GM12878 (cell line): ENCODE data around the gene LRRC2.

ENCODE experiments used
- ATF2 ChIP-seq: IDR thresholded peaks from 2 replicates; pipeline ENCODE4 v1.6.1; 2012; ENCODE audit warnings: low read length, inconsistent platforms
- EZH2 ChIP-seq: IDR thresholded peaks from 2 replicates; pipeline ENCODE4 v1.6.1; 2012; ENCODE audit warnings: low read depth, mild to moderate bottlenecking, control low read depth, inconsistent platforms, low read length, borderline replicate concordance; ENCODE audit not compliant: control insufficient read depth
- JUND ChIP-seq: IDR thresholded peaks from 2 replicates; pipeline ENCODE4 v1.6.1; 2012; ENCODE audit warnings: low read depth, mild to moderate bottlenecking, low read length, improper control_type of control experiment, moderate library complexity
- POLR2A ChIP-seq: IDR thresholded peaks from 2 replicates; pipeline ENCODE4 v1.6.1; 2011; ENCODE audit warnings: low read depth, mild to moderate bottlenecking, low read length
- POLR2AphosphoS5 ChIP-seq: IDR thresholded peaks from 2 replicates; pipeline ENCODE4 v1.6.1; 2011; ENCODE audit warnings: mild to moderate bottlenecking, low read length, inconsistent platforms
- ZBTB33 ChIP-seq: fragments of 450-650 bp; IDR thresholded peaks from 2 replicates; pipeline ENCODE4 v1.6.1; 2017; ENCODE audit warnings: mild to moderate bottlenecking
- ZNF24 ChIP-seq: fragments of 450-650 bp; IDR thresholded peaks from 2 replicates; pipeline ENCODE4 v1.6.1; 2017; ENCODE audit warnings: antibody characterized with exemption, mild to moderate bottlenecking
- TF ChIP-seq, protein P1 (sequence below), 3 experiments: IDR thresholded peaks in 2 of 3; conservative IDR thresholded peaks in 1 of 3; 2 replicates each; pipeline ENCODE4 v1.5.1; 2011; ENCODE audit warnings: low read depth in 3 of 3, low read length in 3 of 3, mild to moderate bottlenecking in 3 of 3, control low read depth in 2 of 3, moderate library complexity in 2 of 3, inconsistent platforms in 1 of 3, mixed read lengths in 1 of 3; ENCODE audit not compliant: control insufficient read depth in 2 of 3, insufficient read depth in 1 of 3; ENCODE audit errors: extremely low read depth in 1 of 3

DNA sequence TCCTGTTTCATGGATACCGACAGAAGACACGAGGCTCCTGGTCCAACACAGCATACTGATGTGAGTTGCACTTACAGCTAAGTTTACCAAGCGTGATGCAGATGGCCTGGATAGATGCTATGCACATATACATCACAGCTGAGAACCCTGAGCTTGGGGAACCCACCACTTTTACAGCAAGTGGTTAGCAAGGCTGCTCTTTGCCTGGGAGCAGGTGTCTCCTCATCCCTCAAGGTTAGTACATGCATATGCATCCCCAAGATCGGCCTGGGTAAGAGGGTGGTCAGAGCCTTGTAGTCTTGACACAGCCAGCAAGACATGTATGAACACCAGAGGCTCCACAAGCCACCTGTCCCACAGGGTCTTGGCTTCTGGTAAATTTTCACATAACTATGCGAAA is 28.3 kb downstream of the LRRC2 start:
- TF ChIP-seq, protein P1, sequence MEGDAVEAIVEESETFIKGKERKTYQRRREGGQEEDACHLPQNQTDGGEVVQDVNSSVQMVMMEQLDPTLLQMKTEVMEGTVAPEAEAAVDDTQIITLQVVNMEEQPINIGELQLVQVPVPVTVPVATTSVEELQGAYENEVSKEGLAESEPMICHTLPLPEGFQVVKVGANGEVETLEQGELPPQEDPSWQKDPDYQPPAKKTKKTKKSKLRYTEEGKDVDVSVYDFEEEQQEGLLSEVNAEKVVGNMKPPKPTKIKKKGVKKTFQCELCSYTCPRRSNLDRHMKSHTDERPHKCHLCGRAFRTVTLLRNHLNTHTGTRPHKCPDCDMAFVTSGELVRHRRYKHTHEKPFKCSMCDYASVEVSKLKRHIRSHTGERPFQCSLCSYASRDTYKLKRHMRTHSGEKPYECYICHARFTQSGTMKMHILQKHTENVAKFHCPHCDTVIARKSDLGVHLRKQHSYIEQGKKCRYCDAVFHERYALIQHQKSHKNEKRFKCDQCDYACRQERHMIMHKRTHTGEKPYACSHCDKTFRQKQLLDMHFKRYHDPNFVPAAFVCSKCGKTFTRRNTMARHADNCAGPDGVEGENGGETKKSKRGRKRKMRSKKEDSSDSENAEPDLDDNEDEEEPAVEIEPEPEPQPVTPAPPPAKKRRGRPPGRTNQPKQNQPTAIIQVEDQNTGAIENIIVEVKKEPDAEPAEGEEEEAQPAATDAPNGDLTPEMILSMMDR (IDR thresholded peaks at IDR 0.05 in 2 of 3, conservative IDR thresholded peaks at IDR 0.05 in 1 of 3; ENCODE audit: control insufficient read depth in 2 of 3, extremely low read depth in 1 of 3, insufficient read depth in 1 of 3, low read depth in 3 of 3, low read length in 3 of 3) = no peak
- TF ChIP-seq POLR2A (no peak), POLR2AphosphoS5 (no peak), ATF2 (no peak), ZNF24 (no peak), ZBTB33 (no peak), EZH2 (no peak), JUND (no peak)
